Right lobe of liver (tissue), 6 donors: ENCODE data around the gene WIPI1. TPM values are rescaled to one million over a fixed set of nuclear protein-coding genes. Genes with fewer than 3 reads are reported as not detected.
"Not testable (repeated sequence)": the region's sequence is repeated elsewhere in the genome, so short reads cannot be mapped to it uniquely, and the experiment has no call there.

Experiments
- ATAC-seq, 4 donors: fragments of 200-7000 bp; cut with Tn5 transposase; one replicate each; pipeline ENCODE4 v1.9.1; 2020; ENCODE audit warnings: mild to moderate bottlenecking in 4 of 4, moderate library complexity in 4 of 4
- DNase-seq, 3 donors: peaks; one replicate each; pipeline ENCODE4 v3.0.0-alpha.2; 2020
- H3K27ac ChIP-seq, 3 donors: fragments of 200-600 bp; one replicate each; pipeline ENCODE4 v1.8.0; 2022
- H3K27me3 ChIP-seq, 2 donors: fragments of 200-600 bp; one replicate each; pipeline ENCODE4 v1.8.0; 2022
- H3K36me3 ChIP-seq, 4 donors: fragments of 200-600 bp; sonication (generic) in 1 of 4; one replicate each; pipeline versions ENCODE4 v1.5.1 to v1.8.0; 2017 to 2022; ENCODE audit warnings: control low read depth in 1 of 4
- H3K4me1 ChIP-seq, 4 donors: fragments of 200-600 bp; sonication (generic) in 1 of 4; one replicate each; pipeline versions ENCODE4 v1.5.1 to v1.8.0; 2017 to 2022; ENCODE audit warnings: control low read depth in 1 of 4
- H3K4me3 ChIP-seq, 3 donors: fragments of 200-600 bp; one replicate each; pipeline ENCODE4 v1.8.0; 2022
- H3K9me3 ChIP-seq, 4 donors: fragments of 200-600 bp; sonication (generic) in 1 of 4; one replicate each; pipeline versions ENCODE4 v1.5.1 to v1.8.0; 2017 to 2022; ENCODE audit warnings: control low read depth in 1 of 4
- POLR2A ChIP-seq: fragments of 450-650 bp; IDR thresholded peaks from one replicate; pipeline ENCODE4 v1.6.1; 2017; ENCODE audit warnings: antibody characterized with exemption, mild to moderate bottlenecking
- WGBS: methylation state at CpG from one replicate; pipeline ENCODE4 v1.1.6; 2018; ENCODE audit warnings: low coverage, low lambda C conversion rate; ENCODE audit not compliant: insufficient coverage; ENCODE audit errors: missing lambda C conversion rate; 5-methylcytosine and 5-hydroxymethylcytosine counted together
- intact Hi-C, 2 donors: fragments of 100-400 bp; cut with DNase I; formaldehyde crosslinking; loops; one replicate each; pipeline versions ENCODE4 v1.11.2 to v1.14.1; 2022
- total RNA-seq, 6 experiments: library from RNA; depleted of rRNA in 2 of 6; stranded (reverse); fragments of >200 nt in 2 of 6; fragmentation: NEBNext Ultra II Directional in 3 of 6; extraction: Animal tissue kit (Norgen Biotek cat#: 25700) in 3 of 6; gene quantifications; one replicate each; pipeline versions ENCODE4 v1.1.0 to v1.2.4, GENCODE V29; 2016 to 2023
- TF ChIP-seq, protein P1 (sequence below), 4 donors: fragments of 200-600 bp in 3 of 4; fragments of 450-650 bp in 1 of 4; IDR thresholded peaks; one replicate each; pipeline versions ENCODE4 v1.5.1 to v1.8.0; 2016 to 2022; ENCODE audit warnings: antibody characterized with exemption in 4 of 4, mild to moderate bottlenecking in 2 of 4
- donor health status: DM: no; HTN: yes; CAD: no.
- donor health status: DM: no; HTN: no; CAD: no.
- donor health status: DM: no; HTN: no; CAD: no.
- donor health status: DM: no; HTN: yes; CAD: no.
- donor health status: DM: no; HTN: yes; CAD: no.

The WIPI1 gene
- total RNA-seq, 6 experiments from 2014 or later, result 18.0 to 23.8 (median 19.9) TPM

DNA sequence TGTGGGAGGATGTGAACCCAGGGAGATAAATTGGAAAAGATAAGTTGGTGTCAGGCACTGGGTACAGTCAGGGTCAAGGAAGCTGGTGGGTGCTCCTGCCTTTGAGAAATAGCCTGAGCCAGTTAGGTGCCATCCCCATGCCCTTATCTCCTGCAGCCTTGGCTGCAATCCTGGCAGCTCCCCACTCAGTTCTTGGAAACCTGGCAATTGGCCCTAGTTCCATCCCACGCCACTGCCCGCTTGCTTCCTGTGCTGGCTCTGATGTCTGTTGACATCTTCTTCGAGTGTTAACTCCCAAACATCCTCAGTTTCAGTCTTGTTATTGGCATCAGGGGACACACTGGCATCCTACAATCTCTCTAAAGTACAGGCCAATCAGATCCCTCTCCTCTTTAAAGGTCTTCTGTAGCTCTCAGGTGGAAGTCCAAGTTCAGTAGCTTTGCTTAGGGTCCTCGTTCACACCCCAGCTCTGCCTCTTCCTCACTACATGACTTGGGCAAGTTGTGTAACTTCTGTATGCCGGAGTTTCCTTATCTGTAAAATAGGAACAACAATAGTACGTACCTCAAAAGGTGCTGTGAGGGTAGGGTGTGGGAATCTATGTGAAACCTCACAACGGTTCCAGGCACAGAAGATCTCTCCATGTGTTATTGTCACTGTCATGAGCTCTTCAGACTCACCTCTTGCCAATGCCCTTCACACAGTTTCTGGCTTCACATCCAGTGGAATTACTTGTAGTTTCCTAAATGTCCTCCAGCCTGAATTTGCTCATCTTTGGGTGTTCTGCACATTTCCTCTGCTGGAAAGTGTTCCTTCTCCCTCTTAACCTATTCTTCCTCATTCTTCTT is 41.4 kb upstream of the WIPI1 start:
- peak; percentile 72 to 85 (median 75) for DNase-seq
- 22% methylated on average over 7 of the region's 7 CpGs for WGBS
- no peaks in the 10 kb centered on the region for H3K9me3 ChIP-seq
- peak; percentile 92 to 95 (median 94) for ATAC-seq
- H3K27ac ChIP-seq, result peak overlapping the region; percentile 5 to 55 (median 37)
- no peak overlapping the region for H3K4me3 ChIP-seq
- H3K36me3 ChIP-seq, result no peaks in the 10 kb centered on the region
- TF ChIP-seq, protein P1, sequence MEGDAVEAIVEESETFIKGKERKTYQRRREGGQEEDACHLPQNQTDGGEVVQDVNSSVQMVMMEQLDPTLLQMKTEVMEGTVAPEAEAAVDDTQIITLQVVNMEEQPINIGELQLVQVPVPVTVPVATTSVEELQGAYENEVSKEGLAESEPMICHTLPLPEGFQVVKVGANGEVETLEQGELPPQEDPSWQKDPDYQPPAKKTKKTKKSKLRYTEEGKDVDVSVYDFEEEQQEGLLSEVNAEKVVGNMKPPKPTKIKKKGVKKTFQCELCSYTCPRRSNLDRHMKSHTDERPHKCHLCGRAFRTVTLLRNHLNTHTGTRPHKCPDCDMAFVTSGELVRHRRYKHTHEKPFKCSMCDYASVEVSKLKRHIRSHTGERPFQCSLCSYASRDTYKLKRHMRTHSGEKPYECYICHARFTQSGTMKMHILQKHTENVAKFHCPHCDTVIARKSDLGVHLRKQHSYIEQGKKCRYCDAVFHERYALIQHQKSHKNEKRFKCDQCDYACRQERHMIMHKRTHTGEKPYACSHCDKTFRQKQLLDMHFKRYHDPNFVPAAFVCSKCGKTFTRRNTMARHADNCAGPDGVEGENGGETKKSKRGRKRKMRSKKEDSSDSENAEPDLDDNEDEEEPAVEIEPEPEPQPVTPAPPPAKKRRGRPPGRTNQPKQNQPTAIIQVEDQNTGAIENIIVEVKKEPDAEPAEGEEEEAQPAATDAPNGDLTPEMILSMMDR (IDR thresholded peaks at IDR 0.05), result no peak
- no peak for TF ChIP-seq POLR2A
- intact Hi-C loops, result no loop called here
- H3K27me3 ChIP-seq, result no peaks in the 10 kb centered on the region
- peaks cover 0 to 10% (median 0%) of the 10 kb centered on the region in 4 donors for H3K4me1 ChIP-seq

- H3K27me3 ChIP-seq, result no peaks in the 10 kb centered on the region
- peak overlapping the region in 2 of 3 donors; percentile 37 to 55 for H3K27ac ChIP-seq
- peak in 3 of 4 donors; percentile 23 to 56 (median 40) for ATAC-seq
- TF ChIP-seq, protein P1 (IDR thresholded peaks at IDR 0.05), result no peak
- TF ChIP-seq POLR2A, result no peak
- peaks cover 0 to 10% (median 0%) of the 10 kb centered on the region in 4 donors for H3K4me1 ChIP-seq
- 0% methylated on average over 3 of the region's 3 CpGs for WGBS
- intact Hi-C loops, result no loop called here
- H3K9me3 ChIP-seq, result no peaks in the 10 kb centered on the region
- H3K4me3 ChIP-seq, result no peak overlapping the region
- H3K36me3 ChIP-seq, result no peaks in the 10 kb centered on the region
- no peak for DNase-seq
These were observed 40.6 kb upstream of the WIPI1 start for GRCh38 chr17:68497885-68498319.

GRCh38 chr17:68495081-68495480 is 37.8 kb upstream of the WIPI1 start:
- 90% methylated on average over 4 of the region's 4 CpGs for WGBS
- ATAC-seq (no peak), DNase-seq (no peak)
- Histone ChIP-seq H3K36me3 (no peaks in the 10 kb centered on the region), H3K9me3 (no peaks in the 10 kb centered on the region), H3K27me3 (no peaks in the 10 kb centered on the region), H3K4me3 (no peak overlapping the region), H3K27ac (no peak overlapping the region), H3K4me1 (peaks cover 0 to 17% (median 0%) of the 10 kb centered on the region in 4 donors)
- intact Hi-C loops, result no loop called here
- TF ChIP-seq, protein P1 (IDR thresholded peaks at IDR 0.05), result no peak
- TF ChIP-seq POLR2A, result no peak

DNA sequence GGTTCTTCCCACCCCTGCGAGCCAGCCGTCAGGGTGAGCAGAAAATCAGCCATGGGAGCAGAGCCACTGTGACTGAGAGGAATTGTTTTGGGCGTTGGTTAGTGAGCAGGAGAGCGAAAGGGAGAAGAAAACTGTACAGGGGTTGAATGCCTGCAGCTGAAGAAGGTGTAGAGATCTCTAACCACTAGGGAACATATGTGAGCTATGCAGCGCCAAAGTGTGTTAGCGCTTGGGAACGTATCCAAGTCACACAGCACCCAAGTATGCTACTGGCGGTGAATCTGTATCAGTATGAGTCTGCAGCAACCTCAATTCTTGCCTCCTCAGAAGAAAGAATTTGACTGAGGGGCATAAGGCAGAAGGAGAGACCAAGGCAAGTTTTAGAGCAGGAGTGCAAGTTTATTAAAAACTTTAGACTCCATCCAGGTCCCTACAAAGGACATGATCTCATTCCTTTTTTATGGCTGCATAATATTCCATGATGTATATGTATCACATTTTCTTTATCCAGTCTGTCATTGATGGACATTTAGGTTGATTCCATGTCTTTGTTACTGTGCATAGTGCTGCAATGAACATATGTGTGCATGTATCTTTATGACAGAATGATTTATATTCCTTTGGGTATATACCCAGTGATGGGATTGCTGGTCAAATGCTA is 35.2 kb upstream of the WIPI1 start:
- WGBS, result 100% methylated on average over 5 of the region's 8 CpGs
- H3K4me3 ChIP-seq, intact Hi-C loops, H3K4me1 ChIP-seq, H3K36me3 ChIP-seq, H3K9me3 ChIP-seq, DNase-seq, H3K27me3 ChIP-seq: not testable (repeated sequence)
- H3K27ac ChIP-seq, result peak overlapping the region in 1 of 3 donors; percentile 34
- peak in 1 of 4 donors; percentile 7 for ATAC-seq
